K562 (cell line): Measurements from ENCODE around the gene MED20.

Experiments
- CAMTA2 ChIP-seq: fragments of 250-450 bp; sonication (Bioruptor Pico); conservative IDR thresholded peaks from 2 replicates; pipeline ENCODE4 v1.5.1; 2022
- CTCF ChIP-seq, 3 experiments: IDR thresholded peaks in 2 of 3; conservative IDR thresholded peaks in 1 of 3; 2 replicates each; pipeline ENCODE4 v1.5.1; 2011 to 2012; ENCODE audit warnings: low read length in 3 of 3, mild to moderate bottlenecking in 3 of 3, control low read depth in 2 of 3, improper control_type of control experiment in 1 of 3, inconsistent platforms in 1 of 3, low read depth in 1 of 3, mixed read lengths in 1 of 3, moderate library complexity in 1 of 3; ENCODE audit not compliant: insufficient read depth in 2 of 3
- GABPA ChIP-seq: fragments of 200-800 bp; sonication (Bioruptor generic); conservative IDR thresholded peaks from 2 replicates; pipeline ENCODE4 v1.6.1; 2016; ENCODE audit warnings: low read depth, missing genetic modification characterization, missing compliant biosample characterization
- RAD21 ChIP-seq, 2 experiments: fragments of 250-450 bp in 1 of 2; fragments of 450-650 bp in 1 of 2; sonication (Bioruptor Pico) in 1 of 2; formaldehyde crosslinking in 1 of 2; IDR thresholded peaks in 1 of 2; conservative IDR thresholded peaks in 1 of 2; 2 replicates each; pipeline versions ENCODE4 v1.4.0 to v1.8.0; 2020 to 2022; ENCODE audit warnings: mild to moderate bottlenecking in 2 of 2, moderate library complexity in 1 of 2
- REST ChIP-seq, 2 experiments: fragments of 450-650 bp; formaldehyde crosslinking in 1 of 2; IDR thresholded peaks; 2 replicates each; pipeline versions ENCODE4 v1.4.0 to v1.6.1; 2014 to 2020; ENCODE audit warnings: mild to moderate bottlenecking in 2 of 2, borderline replicate concordance in 1 of 2, low read depth in 1 of 2
- SIN3A ChIP-seq, 2 experiments: fragments of 150-350 bp in 1 of 2; IDR thresholded peaks; 2 replicates each; pipeline ENCODE4 v1.6.1; 2011 to 2016; ENCODE audit warnings: borderline replicate concordance in 2 of 2, low read depth in 2 of 2, low read length in 2 of 2, mild to moderate bottlenecking in 2 of 2, moderate library complexity in 2 of 2; ENCODE audit not compliant: control insufficient read depth in 1 of 2
- ZNF274 ChIP-seq: IDR thresholded peaks from 2 replicates; pipeline ENCODE4 v1.6.1; 2011; ENCODE audit warnings: low read depth, mild to moderate bottlenecking, low read length, moderate library complexity, borderline replicate concordance

GRCh38 chr6:41938590-41939175 lies 17.7 kb upstream of the MED20 start:
- no peak for TF ChIP-seq GABPA (tag)
- TF ChIP-seq SIN3A (IDR thresholded peaks at IDR 0.05; ENCODE audit: borderline replicate concordance in 2 of 2, control insufficient read depth in 1 of 2, low read depth in 2 of 2, low read length in 2 of 2), result no peak
- no peak for TF ChIP-seq REST (IDR thresholded peaks at IDR 0.05; ENCODE audit: borderline replicate concordance)
- TF ChIP-seq REST (CRISPR knock-in tag; IDR thresholded peaks at IDR 0.05; ENCODE audit: low read depth), result no peak
- no peak for TF ChIP-seq CAMTA2
- no peak for TF ChIP-seq RAD21 (CRISPR knock-in tag; conservative IDR thresholded peaks at IDR 0.05 in 1 of 2, IDR thresholded peaks at IDR 0.05 in 1 of 2)
- no peak for TF ChIP-seq ZNF274
- TF ChIP-seq CTCF (IDR thresholded peaks at IDR 0.05 in 2 of 3, conservative IDR thresholded peaks at IDR 0.05 in 1 of 3; ENCODE audit: insufficient read depth in 2 of 3, low read depth in 1 of 3, low read length in 3 of 3), result peak in 1 of 3 experiments; percentile 9; a peak in 1 of 6 replicates
